NT2/D1 (cell line): Measurements from ENCODE around the gene RDH13.

Experiments
- YY1 ChIP-seq: IDR thresholded peaks from 2 replicates; pipeline ENCODE4 v1.6.1; 2011; ENCODE audit not compliant: insufficient read length, insufficient read depth
- ZNF274 ChIP-seq: IDR thresholded peaks from 2 replicates; pipeline ENCODE4 v1.6.1; 2011; ENCODE audit warnings: mild to moderate bottlenecking, low read depth, low read length

- TF ChIP-seq ZNF274 (no peak), YY1 (no peak)
These were observed 20.3 kb downstream of the RDH13 start for GRCh38 chr19:55042688-55043087.
